NCI-H146 treated with DMSO at 0.1 percent for 48 hours (cell line): ENCODE measurements around the gene TYW1B.
A peak's percentile ranks its signal among the peaks of the same experiment; 100 is the strongest.
"Not testable (repeated sequence)": the region's sequence is repeated elsewhere in the genome, so short reads cannot be mapped to it uniquely, and the experiment has no call there.

Experiments used
- DNase-seq: peaks from one replicate; lab custom pipeline; 2025; ENCODE audit not compliant: unreplicated experiment; lab: John Stamatoyannopoulos, UW

Gene TYW1B

GRCh38 chr7:72816370-72817157, 11.4 kb downstream of the TYW1B start:
- DNase-seq: not testable (repeated sequence)

DNA sequence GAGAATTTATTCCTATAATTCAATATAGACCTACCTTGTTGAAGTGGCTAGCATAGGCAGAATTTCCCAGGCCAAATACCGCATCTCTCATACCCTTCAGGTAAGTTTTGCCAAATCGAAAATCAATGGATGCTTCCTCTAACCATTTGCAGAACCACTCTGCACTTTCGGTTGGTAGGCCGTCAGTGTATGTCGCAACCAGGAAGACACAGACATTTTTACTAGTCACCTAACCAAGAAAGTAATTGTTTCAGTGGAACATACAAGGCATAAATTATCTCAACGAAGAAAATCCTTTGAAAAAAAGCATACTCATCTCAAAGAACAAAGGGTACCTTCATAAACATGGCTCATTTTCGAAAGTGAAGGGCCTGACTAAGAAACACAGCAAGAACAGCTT, 17.6 kb downstream of the TYW1B start:
- DNase-seq: not testable (repeated sequence)

DNA sequence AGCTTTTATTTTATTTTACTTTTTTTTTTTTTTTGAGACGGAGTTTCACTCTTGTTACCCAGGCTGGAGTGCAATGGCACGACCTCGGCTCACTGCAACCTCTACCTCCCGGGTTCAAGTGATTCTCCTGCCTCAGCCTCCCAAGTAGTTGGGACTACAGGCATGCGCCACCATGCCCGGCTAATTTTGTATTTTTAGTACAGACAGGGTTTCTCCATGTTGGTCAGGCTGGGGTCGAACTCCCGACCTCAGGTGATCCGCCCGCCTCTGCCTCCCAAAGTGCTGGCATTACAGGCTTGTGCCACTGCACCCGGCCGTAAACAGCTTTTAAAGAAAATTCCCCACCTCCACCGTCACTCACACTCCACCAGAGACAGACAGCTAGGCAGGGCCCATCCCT, 19.5 kb downstream of the TYW1B start:
- DNase-seq: not testable (repeated sequence)

DNA sequence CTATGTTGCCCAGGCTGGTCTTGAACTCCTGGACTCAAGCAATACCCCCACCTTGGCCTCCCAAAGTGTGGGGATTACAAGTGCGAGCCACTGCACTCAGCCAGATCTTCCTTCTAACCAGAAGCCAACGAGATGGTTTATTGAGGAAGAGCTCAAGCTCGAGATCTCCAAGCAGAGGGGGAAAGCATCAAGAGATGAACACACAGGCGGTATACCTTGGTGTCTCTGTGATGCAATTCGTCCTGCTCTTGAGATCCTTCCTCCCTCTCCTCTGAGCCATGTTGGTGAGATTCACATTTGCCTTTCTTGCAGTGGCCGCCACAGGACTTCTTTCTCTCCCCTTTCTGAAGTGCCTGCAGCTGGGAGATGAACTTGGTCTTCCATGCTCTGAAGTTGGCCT, 21.1 kb downstream of the TYW1B start:
- DNase-seq: not testable (repeated sequence)

GRCh38 chr7:72805526-72806494, 22.2 kb downstream of the TYW1B start:
- no peak for DNase-seq

DNA sequence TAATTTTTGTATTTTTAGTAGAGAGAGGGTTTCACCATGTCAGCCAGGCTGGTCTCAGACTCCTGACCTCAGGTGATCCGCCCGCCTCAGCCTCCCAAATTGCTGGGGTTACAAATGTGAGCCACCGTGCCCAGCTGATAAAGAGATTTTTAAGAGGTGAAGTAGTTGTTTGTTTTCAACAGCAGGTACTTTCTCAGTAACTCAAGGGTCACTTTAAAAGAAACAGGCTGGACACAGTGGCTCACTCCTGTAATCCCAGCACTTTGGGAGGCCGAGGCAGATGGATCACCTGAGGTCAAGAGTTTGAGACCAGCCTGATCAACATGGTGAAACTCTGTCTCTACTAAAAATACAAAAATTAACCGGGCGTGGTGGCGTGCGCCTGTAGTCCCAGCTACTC, 24.2 kb downstream of the TYW1B start:
- DNase-seq: not testable (repeated sequence)

- DNase-seq: not testable (repeated sequence)
Observed at GRCh38 chr7:72801564-72801963, 26.4 kb downstream of the TYW1B start.

DNA sequence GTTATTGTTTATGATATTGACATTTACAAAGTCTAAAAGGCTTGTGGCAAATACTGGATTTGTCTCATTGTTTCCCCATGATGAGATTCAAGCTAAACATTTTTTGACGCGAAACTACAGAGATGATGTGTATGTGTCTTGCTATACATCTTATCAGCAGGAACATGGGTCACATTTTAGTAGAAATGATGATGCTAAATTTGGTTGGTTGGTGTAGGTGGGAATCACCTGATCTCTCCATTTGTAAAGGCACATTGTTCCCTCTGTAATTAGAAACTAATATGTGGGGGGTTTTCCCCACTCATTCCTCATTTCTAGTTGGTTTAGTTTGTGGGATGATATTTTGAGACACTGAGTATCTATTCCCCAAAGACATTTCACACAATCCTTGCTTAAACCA, 32.6 kb downstream of the TYW1B start:
- DNase-seq: not testable (repeated sequence)

- DNase-seq: no peak
Observed at GRCh38 chr7:72793791-72794190, 34.2 kb downstream of the TYW1B start.

DNA sequence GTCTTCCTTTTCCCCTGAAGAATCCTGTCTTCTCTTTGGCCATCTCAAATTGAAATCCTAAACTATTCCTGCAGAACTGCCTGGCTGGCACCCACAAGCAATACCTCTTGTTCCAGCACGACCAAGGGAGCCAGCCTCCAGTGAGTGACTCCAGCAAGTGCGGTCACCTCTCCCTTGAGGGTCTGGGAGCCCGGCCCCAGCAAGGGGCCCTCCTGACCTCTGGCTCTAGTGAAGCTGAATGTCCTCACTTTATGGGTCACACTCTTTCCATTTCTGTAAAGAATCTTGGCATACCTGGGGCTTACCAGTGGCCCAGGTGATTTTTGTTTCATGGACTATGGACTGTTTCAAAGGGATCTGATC, 37.3 kb downstream of the TYW1B start:
- DNase-seq: not testable (repeated sequence)

DNA sequence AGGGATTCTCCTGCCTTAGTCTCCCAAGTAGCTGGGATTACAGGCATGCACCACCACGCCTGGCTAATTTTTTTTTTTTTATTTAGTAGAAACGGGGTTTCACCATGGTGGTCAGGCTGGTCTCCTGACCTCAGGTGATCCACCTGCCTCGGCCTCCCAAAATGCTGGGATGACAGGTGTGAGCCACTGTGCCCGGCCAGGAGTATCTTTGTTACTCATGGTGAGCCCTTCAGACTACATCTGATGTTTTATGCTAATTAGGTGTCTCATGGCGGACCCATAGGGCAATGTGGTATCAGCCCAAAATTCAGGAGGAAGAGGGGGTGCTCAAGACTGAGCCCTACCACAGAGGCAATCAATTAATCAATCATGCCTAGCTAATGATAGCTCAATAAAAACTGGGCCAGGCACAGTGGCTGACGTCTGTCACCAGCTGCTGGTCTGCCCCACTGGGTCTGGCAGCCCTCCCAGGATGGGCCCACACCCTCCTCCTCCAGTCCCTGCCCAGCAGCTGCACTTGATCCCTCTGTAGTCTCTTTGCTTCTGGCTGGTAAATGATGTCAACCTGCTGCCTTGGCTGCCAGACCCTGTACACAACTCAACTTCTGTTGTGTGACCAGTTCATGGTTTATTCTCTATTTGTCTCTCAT, 37.8 kb downstream of the TYW1B start:
- DNase-seq: not testable (repeated sequence)

GRCh38 chr7:72785166-72785955, 42.6 kb downstream of the TYW1B start:
- no peak for DNase-seq

DNA sequence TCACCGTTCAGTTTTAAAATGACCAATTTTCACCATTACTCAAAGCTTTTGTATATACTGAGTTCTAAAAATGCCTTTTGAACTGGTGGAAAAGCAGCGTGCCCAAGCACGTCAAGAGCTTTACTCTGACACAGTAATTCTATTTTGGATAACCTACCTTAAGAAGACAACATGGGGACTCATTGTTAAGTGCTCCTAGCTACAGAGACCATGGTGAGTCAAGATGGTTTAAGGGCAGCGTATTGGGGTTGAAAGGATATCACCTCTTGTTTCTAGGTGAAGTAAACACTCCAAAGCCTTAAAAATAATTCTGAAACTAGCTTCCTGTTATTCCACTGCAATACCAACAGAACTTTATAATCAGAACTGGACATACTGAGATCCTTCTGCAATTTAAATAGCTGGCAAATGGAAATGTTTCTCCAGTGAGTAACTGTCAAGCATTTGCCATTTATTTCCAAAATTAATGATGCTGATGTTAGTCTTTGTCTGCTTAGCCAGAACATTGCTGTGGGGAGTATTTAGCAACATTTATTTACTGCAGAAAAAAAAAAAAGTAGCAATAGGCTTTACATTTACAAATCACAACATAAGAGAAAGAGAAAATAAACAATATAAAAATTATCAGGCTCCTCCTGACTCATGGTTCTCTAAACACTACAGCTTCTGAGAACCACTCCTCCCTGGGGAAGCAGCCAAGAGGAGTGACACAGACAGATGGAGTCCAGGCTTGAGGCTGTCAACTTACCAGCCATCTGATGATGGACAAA, 44.2 kb downstream of the TYW1B start:
- DNase-seq: not testable (repeated sequence)

DNA sequence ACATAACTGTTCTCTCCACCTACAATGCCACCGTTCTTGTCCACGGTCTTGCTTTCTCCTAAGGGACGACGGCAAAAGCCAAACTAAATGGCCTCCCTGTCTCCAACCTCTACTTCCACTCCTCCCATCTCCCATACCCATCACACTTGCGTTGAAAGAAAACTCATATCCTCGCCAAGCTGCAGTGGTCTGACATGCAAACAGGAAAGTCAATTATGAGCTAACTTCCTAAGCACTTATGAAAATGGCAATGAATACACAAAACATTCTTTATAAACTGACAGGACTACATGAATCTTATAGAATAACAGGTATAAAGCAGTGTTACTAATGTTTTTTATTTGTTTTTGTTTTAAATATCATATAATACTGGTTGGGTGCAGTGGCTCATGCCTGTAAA, 46.4 kb downstream of the TYW1B start:
- DNase-seq: no peak

- DNase-seq: no peak
Observed at GRCh38 chr7:72781161-72781560, 46.8 kb downstream of the TYW1B start.

DNA sequence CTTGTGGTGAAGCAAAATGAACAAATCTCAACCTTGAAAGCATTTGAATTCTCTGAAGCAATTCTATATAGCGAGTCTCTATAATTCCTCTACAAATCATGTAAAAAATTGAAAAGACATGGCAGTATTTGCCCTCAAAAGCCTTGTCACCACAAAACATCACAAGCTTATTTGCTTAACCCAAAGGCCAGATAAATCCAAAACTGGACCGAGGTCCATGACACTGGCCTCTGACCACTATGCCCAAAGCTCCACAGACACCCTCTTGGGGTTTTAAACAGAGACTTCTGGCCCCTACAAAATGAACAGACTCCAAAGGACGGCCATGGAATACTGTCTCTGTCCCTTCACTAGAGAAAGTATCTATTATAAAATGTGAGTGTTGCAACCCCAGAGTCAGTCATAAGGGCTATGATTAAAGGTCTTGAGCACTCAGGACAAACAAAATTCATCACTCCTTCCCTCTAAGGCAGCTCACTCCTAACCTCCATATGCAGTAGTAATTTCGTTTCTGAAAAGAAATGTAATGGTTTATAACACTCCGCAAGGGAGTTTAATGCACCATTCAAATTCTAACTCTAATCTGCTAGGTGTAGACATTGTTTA, 47.6 kb downstream of the TYW1B start:
- DNase-seq: not testable (repeated sequence)

DNA sequence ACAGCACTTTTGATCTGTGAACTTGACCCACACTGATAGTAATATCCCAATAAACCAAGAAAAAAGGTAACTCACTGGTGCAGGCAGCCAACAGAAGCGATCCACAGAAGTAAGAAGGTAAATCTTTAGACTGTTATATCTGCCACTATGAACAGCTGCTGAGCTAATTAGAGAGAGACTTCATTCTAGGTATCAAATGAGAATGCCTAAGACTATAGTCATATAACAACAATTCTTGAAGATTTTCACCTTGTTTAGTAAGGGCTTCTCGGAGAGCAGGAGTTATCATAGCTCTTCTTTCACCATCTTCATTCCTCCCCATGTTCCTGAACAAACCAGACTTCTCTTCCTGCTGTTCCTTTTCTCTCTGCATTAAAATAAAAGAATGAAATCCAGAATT, 50.8 kb downstream of the TYW1B start:
- not testable (repeated sequence) for DNase-seq

DNA sequence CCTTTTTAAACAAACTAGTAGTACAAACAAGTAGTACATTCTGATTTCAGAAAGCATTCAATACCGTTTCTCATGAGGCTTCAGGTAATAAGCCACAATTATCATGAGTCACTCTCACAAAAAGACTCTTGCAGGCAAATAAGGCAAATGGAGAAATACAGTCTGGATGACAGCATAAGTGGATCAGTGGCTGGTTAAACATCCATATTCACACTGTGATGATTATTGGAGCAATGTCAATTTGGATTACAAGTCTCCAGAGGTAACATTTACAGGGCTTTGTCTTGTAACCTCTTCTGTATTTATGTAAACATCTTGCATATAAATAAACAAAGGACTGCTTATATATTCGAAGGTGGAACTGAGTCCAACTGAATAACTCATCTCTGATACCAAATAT, 55.4 kb downstream of the TYW1B start:
- peak; percentile 18 for DNase-seq

DNA sequence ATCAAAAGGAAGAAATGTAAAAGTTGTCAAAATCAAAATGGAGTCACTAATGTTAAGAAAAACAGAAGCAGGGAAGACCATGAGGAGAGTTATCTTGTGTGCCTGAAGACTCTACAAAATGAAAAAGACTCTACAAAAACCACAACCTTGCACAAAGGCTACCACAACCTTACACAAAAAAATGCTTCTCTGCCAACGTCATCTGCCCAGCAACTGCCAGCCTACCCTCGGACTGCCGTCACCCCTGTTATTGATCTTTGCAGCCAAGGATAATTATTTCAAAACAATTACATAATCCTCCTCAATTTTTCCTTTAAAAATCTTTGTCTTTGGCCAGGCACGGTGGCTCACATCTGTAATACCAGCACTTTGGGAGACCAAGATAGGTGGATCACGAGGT, 61.0 kb downstream of the TYW1B start:
- DNase-seq: not testable (repeated sequence)
